NCI-H1436 treated with DMSO at 0.1 percent for 48 hours (cell line): ENCODE measurements around the gene LMBRD1.
"Not testable (repeated sequence)": the region's sequence is repeated elsewhere in the genome, so short reads cannot be mapped to it uniquely, and the experiment has no call there.

Experiments
- DNase-seq: peaks from one replicate; lab custom pipeline; 2025; lab: John Stamatoyannopoulos, UW

The LMBRD1 gene

GRCh38 chr6:69732640-69733039, 64.2 kb downstream of the LMBRD1 start:
- no peak for DNase-seq

DNA sequence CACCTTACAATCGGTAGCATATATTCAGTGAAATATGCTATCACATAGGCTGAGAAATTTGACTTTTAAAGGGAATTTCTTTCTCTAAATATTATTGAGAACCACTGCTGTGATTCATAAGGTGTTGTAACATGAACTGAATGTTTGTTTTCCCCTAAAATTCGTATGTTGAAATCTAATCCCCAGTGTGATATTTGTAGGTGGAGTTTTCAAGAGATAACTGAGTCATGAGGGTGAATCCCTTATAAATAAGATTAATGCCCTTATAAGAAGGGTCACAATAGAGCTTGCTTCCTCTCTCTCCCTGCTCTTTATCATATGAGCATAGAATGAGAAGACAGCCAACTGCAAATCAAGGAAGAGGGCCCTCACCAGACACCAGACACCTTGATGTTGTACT, 64.8 kb downstream of the LMBRD1 start:
- DNase-seq: no peak

GRCh38 chr6:69729870-69730449, 66.8 kb downstream of the LMBRD1 start:
- DNase-seq: no peak

DNA sequence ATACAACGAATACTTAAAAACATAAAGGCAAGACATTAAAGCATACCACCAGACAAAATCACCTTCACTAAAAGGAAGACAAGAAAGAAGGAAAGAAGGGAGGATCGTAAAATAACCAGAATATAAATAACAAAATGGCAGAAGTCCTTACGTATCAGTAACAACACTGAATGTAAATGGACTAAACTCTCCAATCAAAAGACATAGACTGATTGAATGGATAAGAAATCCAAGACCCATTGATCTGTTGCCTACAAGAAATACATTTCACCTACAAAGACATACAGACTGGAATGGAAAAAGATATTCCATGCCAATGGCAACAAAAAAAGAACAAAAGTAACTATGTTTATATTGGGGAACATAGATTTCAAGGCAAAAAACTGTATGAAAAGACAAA, 74.1 kb downstream of the LMBRD1 start:
- DNase-seq: no peak

DNA sequence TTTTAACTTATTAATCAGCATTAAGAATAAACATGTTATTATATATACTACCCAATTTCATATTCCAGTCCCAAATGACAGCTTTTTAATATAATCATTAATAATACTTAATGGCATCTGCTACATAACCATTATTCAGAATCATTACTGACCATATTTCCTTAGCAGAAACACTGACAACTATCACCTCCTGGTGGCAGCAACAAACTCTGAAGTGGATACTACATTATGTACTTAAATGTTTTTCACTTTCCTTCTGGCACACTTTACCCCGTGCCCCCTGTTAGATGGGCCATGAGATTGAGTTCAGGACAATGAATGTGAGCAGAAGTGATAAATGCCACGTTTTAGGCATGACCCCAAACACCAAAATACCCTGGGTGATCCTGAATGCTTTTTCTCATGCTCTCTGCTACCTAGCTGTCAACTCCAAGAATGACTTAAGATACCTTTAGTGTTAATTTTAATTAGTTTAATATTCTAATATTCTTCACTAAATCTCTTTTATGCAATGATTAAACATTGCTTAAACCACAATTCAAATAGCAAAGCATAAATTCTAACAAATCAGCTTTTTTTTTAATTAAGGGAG, 77.1 kb downstream of the LMBRD1 start:
- DNase-seq: no peak

DNA sequence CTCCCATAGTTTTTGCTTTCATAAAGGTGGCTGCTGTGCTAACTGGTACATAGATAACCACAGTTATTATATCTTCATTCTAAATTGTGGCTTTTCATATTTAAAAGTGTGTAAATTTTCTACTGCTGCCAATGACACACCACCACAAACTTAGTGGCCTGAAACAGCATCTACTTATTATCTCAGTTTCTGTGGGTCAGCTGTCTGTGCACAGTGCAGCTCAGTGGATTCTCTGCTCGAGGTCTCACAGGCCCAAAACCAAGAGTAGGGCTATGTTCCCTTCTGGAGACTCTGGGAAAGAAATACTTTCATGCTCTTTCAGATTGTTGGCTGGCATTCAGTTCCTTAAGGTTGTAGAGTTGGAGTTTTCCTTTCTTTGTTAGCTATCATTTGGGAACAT, 90.1 kb downstream of the LMBRD1 start:
- DNase-seq: no peak

GRCh38 chr6:69705954-69706353, 90.9 kb downstream of the LMBRD1 start:
- DNase-seq: no peak

- no peak for DNase-seq
Measured at GRCh38 chr6:69704916-69705315, 91.9 kb downstream of the LMBRD1 start.

DNA sequence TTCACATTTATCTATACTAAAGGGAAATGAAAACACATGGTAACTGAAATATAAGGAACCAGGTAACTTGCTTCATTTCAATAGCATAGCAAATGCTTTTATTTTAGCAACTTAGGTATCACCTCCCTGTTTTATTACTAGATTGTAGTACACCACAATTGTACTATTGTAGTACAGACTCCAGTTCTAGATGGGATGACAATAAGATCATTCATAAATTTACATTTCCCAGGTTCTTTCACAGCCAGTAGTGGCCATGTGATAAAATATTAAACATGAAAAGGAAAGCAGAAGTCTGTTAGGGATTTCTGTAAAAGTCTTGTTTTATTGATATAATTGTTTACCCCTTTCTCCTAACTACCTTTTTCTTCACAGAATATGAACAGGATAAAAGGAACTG, 97.2 kb downstream of the LMBRD1 start:
- no peak for DNase-seq

- DNase-seq: no peak
Measured at GRCh38 chr6:69696273-69696672, 100.5 kb downstream of the LMBRD1 start.

- no peak for DNase-seq
Measured at GRCh38 chr6:69693762-69694161, 103.0 kb downstream of the LMBRD1 start.

GRCh38 chr6:69690986-69691385, 105.8 kb downstream of the LMBRD1 start:
- DNase-seq: no peak

DNA sequence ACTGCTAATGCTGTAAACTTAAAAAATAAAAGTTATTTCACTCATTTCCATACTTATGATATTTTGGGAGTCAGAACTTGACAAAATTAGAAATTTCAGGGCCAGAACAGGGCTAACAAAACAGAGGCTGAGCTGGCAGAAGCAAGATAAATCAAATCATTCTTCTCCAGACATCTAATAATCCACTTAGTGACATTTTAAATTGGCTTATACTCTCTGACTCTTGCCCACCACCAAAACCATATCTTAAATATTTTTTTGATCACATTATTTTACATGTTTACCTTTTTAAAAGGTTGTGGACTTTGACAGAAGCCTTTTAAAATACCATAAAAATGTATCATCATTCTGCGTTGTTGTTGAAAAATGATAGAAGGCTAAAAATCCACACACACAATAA, 116.5 kb downstream of the LMBRD1 start:
- no peak for DNase-seq

DNA sequence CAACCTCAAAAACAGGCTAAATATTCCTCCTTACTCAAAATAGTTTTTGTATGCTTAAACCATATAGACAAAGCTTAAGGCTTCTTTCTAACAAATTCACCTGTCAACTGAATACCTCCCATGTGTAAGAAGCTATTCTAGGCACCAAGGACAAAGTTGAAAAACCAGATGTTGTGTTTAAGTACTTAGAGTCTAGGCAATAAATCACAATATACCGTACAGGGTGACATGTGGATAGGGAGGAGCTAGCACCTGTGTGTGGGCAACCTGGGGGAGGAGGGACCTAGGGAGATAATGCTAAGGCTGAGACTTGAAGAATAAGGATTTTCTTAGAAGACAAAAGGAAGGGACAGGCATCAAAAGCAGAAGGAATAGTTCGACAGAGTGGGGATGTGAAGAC, 123.5 kb downstream of the LMBRD1 start:
- DNase-seq: no peak

DNA sequence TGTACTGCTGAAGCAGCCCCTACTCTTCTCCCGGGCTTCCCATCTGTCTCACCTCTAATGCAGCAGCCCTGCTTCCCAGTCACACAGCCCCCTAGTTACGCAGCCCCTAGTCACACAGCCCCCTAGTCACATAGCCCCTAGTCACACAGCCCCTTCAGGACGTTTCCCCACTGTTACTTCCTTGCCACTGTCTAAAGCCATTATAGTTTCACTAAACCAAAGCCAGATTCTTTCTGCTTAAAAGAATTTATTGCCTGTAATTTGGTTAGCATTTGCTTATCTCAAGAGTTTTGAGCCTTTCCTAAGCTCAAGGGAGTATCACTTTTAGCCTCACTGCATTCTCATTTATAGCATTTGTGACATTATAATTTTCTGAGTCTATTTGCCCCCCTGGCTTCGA, 127.9 kb downstream of the LMBRD1 start:
- no peak for DNase-seq

- DNase-seq: not testable (repeated sequence)
Measured at GRCh38 chr6:69666779-69667178, 130.0 kb downstream of the LMBRD1 start.

- no peak for DNase-seq
Measured at GRCh38 chr6:69665437-69665836, 131.4 kb downstream of the LMBRD1 start.

- DNase-seq: no peak
Measured at GRCh38 chr6:69664551-69664950, 132.3 kb downstream of the LMBRD1 start.

DNA sequence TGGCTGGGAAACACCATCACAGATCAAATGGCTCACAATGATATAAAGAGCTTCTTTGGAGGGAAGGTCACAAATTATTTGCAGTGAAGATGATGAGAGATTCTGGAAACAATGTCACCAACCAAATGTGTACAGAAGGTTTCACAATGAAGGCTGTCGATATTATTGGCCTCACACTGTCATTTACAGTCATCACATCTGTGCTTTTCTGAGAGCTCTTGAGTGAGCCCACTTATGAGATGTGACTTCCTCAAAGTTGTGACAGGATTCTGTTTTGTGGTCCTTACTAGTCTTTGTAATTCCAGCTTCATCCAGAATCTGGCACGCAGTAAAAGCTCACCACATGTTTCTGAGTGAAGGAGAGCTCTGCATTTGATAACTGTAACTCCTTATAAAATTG, 133.6 kb downstream of the LMBRD1 start:
- no peak for DNase-seq

- DNase-seq: no peak
Measured at GRCh38 chr6:69650703-69651102, 146.1 kb downstream of the LMBRD1 start.

GRCh38 chr6:69647726-69648125, 149.1 kb downstream of the LMBRD1 start:
- no peak for DNase-seq

DNA sequence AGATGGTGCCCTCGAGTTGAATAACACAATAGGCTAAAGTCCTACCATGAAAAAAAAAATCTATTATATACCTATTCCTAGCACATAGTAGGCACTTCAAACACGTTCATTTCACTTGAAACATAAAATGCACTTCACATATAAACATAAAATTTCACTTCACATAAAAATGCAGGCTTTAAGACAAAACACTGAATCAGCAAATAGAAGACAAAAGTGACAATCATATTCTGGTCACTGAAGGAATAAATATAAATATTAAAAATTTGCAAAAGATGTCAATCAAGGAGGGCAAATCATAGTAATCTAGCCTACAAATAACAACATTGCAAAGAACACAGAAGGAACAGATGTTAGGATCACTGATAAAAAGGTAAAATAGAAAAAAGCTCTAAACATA, 153.1 kb downstream of the LMBRD1 start:
- DNase-seq: no peak

- DNase-seq: no peak
Measured at GRCh38 chr6:69632932-69633331, 163.9 kb downstream of the LMBRD1 start.

GRCh38 chr6:69631552-69632346, 165.1 kb downstream of the LMBRD1 start:
- DNase-seq: no peak
